Aorta (tissue), 5 donors: ENCODE data around the gene NFATC2. TPM values are rescaled to one million over a fixed set of nuclear protein-coding genes. Genes with fewer than 3 reads are reported as not detected.

Experiments
- ATAC-seq: fragments of 200-7000 bp; cut with Tn5 transposase; one replicate; pipeline ENCODE4 v1.9.1; 2022; ENCODE audit warnings: moderate library complexity; ENCODE audit not compliant: low FRiP score
- DNase-seq, 2 donors: peaks; one replicate each; pipeline ENCODE4 v3.0.0-alpha.2; 2020
- H3K27ac ChIP-seq, 2 donors: one replicate each; pipeline ENCODE4 v1.5.1; 2013; ENCODE audit warnings: low read length in 2 of 2, mild to moderate bottlenecking in 2 of 2, moderate library complexity in 2 of 2, control low read depth in 1 of 2, inconsistent platforms in 1 of 2, low read depth in 1 of 2
- H3K27me3 ChIP-seq, 2 donors: one replicate each; pipeline ENCODE4 v1.6.1; 2013; ENCODE audit warnings: control low read depth in 1 of 2, low read length in 1 of 2, mild to moderate bottlenecking in 1 of 2, moderate library complexity in 1 of 2; ENCODE audit not compliant: insufficient read depth in 2 of 2, control insufficient read depth in 1 of 2
- H3K36me3 ChIP-seq, 2 donors: one replicate each; pipeline ENCODE4 v1.6.1; 2013; ENCODE audit warnings: control low read depth in 1 of 2, low read length in 1 of 2, mild to moderate bottlenecking in 1 of 2; ENCODE audit not compliant: insufficient read depth in 2 of 2, control insufficient read depth in 1 of 2
- H3K4me1 ChIP-seq, 2 donors: one replicate each; pipeline ENCODE4 v1.6.1; 2013; ENCODE audit warnings: low read length in 2 of 2, control low read depth in 1 of 2, mild to moderate bottlenecking in 1 of 2, moderate library complexity in 1 of 2; ENCODE audit not compliant: insufficient read depth in 2 of 2, control insufficient read depth in 1 of 2
- H3K4me3 ChIP-seq, 2 donors: one replicate each; pipeline ENCODE4 v1.5.1; 2013; ENCODE audit warnings: low read length in 2 of 2, control low read depth in 1 of 2, mild to moderate bottlenecking in 1 of 2
- H3K9me3 ChIP-seq: one replicate; pipeline ENCODE4 v1.6.1; 2013; ENCODE audit warnings: mild to moderate bottlenecking, low read length; ENCODE audit not compliant: control insufficient read depth
- WGBS, 2 donors: extraction: QIAGEN DNeasy Blood & Tissue Kit; methylation state at CpG; one replicate each; pipeline ENCODE4 v1.1.7; 2013; 5-methylcytosine and 5-hydroxymethylcytosine counted together
- intact Hi-C, 2 donors: fragments of 100-400 bp; cut with DNase I; formaldehyde crosslinking; loops; one replicate each; pipeline versions ENCODE4 v1.14.2 to v1.15.0; 2022
- microRNA-seq, 2 donors: library from miRNA; unstranded; fragments of <30 nt; microRNA quantifications; one replicate each; pipeline ENCODE4 v1.2.0, GENCODE V29; 2020
- polyA plus RNA-seq, 2 donors: library from polyadenylated mRNA; stranded (reverse); fragments of 200-250 nt; gene quantifications; one replicate each; pipeline ENCODE4 v1.2.3, GENCODE V29; 2013
- total RNA-seq, 2 donors: library from RNA; stranded (reverse); fragmentation: NEBNext Ultra II Directional; extraction: Animal tissue kit (Norgen Biotek cat#: 25700); gene quantifications; one replicate each; pipeline ENCODE4 v1.2.1, GENCODE V29; 2021
- donor health status: healthy with polysubstance abuse.
- donor health status: Bipolar disorder and iron deficiency.
- donor health status: DM: no; HTN: no; CAD: no.
- donor health status: DM: no; HTN: no; CAD: no.
- donor health status: DM: yes; HTN: yes; CAD: no.

NFATC2 gene
- total and polyA plus RNA-seq, 4 donors, result 1.7 to 13.0 (median 7.4) TPM

GRCh38 chr20:51340451-51340840 is 202.1 kb downstream of the NFATC2 start:
- intact Hi-C loops, result no loop called here
- Histone ChIP-seq H3K27ac (no peak overlapping the region), H3K4me1 (no peaks in the 10 kb centered on the region), H3K36me3 (no peaks in the 10 kb centered on the region), H3K4me3 (no peak overlapping the region), H3K27me3 (no peaks in the 10 kb centered on the region), H3K9me3 (no peaks in the 10 kb centered on the region)
- DNase-seq (no peak), ATAC-seq (no peak)

GRCh38 chr20:51339721-51340450 is 202.6 kb downstream of the NFATC2 start:
- WGBS, 2 donors, result 54 to 63% methylated on average over 2 of the region's 2 CpGs
- intact Hi-C loops, result no loop called here
- H3K9me3 ChIP-seq, result no peaks in the 10 kb centered on the region
- H3K4me3 ChIP-seq, result no peak overlapping the region
- DNase-seq, result no peak
- no peak for ATAC-seq
- H3K4me1 ChIP-seq, result no peaks in the 10 kb centered on the region
- no peak overlapping the region for H3K27ac ChIP-seq
- no peaks in the 10 kb centered on the region for H3K36me3 ChIP-seq
- no peaks in the 10 kb centered on the region for H3K27me3 ChIP-seq

DNA sequence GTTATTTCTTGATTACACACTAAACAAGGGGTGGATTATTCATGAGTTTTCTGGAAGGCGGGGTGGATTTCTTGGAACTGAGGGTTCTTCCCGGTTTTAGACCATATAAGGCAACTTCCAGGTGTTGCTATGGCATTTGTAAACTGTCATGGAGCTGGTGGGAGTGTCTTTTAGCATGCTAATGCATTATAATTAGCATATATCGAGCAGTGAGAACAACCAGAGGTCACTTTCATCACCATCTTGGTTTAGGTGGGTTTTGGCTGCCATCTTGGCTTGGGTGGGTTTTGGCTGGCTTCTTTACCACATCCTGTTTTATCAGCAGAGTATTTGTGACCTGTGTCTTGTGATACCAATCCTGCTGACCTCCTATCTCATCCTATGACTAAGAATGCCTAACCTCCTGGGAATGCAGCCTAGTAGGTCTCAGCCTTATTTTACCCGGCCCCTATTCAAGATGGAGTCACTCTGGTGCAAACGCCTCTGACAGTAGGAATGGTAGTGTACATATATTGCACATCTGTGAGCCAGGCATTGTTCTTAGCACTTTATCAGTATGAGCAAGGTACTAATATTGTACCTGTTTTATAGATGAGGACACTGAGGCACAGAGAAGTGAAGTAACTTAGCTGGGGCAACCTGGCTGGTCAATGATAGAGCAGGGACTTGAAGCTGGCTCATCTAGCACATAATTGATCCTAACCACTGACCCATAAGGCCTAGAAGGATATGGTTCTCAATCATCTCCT is 203.7 kb downstream of the NFATC2 start:
- no peak overlapping the region for H3K4me3 ChIP-seq
- no peaks in the 10 kb centered on the region for H3K4me1 ChIP-seq
- 88 to 93% methylated on average over 5 of the region's 5 CpGs for WGBS, 2 donors
- no peaks in the 10 kb centered on the region for H3K27me3 ChIP-seq
- H3K27ac ChIP-seq, result no peak overlapping the region
- DNase-seq (no peak), ATAC-seq (no peak)
- H3K9me3 ChIP-seq, result no peaks in the 10 kb centered on the region
- H3K36me3 ChIP-seq, result no peaks in the 10 kb centered on the region
- intact Hi-C loops, result no loop called here

GRCh38 chr20:51337126-51337805 is 205.3 kb downstream of the NFATC2 start:
- Histone ChIP-seq H3K36me3 (no peaks in the 10 kb centered on the region), H3K27me3 (no peaks in the 10 kb centered on the region), H3K4me1 (no peaks in the 10 kb centered on the region), H3K4me3 (no peak overlapping the region), H3K9me3 (no peaks in the 10 kb centered on the region), H3K27ac (no peak overlapping the region)
- ATAC-seq, result no peak
- intact Hi-C loops, result no loop called here
- no peak for DNase-seq
- 86 to 87% methylated on average over 3 of the region's 3 CpGs for WGBS, 2 donors

Small RNAs within 50 kb of the gene (microRNA-seq; reads per million reads assigned to microRNA genes)
- 0 to 2.0 reads per million in 2 donors for gene MIR3194

Other genes with a start within 250 kb of the NFATC2 start
- gene ATP9A, start 225.7 kb upstream of the NFATC2 start, total RNA-seq, result 10 to 100 TPM; 49.0 to 59.8 TPM
- 10 to 100 TPM; 10.6 to 17.4 TPM for gene ATP9A, start 225.7 kb upstream of the NFATC2 start, polyA plus RNA-seq